D341Med (cell line): ENCODE results near the gene GALNT9.
"Not testable (repeated sequence)": the region's sequence is repeated elsewhere in the genome, so short reads cannot be mapped to it uniquely, and the experiment has no call there.

ENCODE experiments used
- DNase-seq: peaks from one replicate; pipeline ENCODE4 v3.0.0; 2012; ENCODE audit warnings: low spot score

The GALNT9 gene

DNA sequence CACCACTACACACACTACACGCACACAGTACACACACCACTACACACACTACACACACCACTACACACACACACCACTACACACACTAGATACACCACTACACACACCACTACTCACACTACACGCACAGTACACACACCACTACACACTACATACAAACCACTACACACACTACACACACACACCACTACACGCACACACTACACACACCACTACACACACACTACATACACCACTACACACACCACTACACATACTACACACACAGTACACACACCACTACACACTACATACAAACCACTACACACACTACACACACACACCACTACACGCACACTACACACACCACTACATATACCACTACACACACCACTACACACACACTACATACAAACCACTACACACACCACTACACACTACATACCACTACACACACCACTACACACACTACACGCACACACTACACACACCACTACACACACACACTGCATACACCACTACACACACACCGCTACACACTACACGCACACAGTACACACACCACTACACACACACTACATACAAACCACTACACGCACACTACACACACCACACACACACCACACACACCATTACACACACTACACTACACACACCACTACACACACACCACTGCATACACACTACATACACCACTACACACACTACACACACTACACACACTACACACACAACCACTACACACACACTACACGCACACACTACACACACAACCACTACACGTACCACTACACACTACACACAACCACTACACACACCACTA is 173.4 kb downstream of the GALNT9 start:
- DNase-seq = no peak

DNA sequence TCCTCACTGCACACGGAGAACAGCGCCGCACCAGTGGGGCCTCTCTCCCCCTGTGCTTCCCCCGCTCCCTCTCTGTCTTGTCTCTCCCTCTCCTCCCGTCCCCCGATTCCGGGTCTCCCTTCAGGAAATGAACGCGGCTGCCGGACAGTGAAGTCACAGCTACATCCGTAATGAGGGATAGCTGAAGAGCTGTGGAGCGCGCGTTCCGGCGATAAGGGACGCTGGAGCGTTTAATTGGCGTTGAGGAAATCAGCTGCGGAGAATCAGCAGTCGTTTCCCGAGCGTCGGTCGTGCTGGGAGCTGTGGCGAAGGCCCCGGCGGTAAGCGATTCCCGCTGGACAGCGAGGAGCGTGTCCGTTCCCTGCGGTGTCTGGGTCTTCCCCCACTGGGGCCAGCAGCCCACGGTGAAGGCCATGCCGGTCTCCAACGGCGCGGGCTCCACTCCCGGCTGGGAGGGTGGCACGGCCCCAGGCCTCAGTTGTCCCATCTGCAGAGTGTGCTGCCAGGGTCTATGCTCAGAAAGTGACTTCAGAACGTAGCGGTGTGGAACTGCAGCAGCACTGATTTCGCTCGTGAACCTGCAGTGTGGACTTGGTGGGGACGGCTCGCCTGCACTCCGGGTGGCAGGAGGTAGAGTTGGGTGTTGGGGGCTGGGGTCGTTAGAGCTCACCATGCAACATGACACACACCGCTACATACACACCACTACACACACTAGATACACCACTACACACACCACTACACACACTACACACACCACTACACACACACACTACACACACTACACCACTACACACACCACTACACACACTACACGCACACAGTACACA is 174.2 kb downstream of the GALNT9 start:
- no peak for DNase-seq

DNA sequence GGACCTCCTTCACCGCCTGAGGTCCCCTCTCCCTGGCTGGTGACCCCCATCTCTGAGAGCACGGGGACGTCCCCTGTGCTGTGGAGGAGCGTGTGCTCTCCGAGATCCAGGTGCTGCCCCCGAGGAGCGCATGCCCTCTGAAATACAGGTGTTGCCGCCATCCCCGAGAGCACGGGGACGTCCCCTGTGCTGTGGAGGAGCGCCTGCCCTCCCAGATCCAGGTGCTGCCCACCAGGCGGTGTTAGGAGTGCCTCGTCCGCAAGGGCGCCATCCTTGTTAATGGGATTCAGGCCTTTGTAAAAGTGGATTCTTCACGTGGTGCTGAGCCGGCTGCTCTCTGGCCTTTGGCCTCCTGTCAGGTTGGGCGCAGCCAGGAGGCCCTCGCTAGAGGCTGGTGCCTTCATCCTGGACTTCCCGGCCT is 175.0 kb downstream of the GALNT9 start:
- no peak for DNase-seq

DNA sequence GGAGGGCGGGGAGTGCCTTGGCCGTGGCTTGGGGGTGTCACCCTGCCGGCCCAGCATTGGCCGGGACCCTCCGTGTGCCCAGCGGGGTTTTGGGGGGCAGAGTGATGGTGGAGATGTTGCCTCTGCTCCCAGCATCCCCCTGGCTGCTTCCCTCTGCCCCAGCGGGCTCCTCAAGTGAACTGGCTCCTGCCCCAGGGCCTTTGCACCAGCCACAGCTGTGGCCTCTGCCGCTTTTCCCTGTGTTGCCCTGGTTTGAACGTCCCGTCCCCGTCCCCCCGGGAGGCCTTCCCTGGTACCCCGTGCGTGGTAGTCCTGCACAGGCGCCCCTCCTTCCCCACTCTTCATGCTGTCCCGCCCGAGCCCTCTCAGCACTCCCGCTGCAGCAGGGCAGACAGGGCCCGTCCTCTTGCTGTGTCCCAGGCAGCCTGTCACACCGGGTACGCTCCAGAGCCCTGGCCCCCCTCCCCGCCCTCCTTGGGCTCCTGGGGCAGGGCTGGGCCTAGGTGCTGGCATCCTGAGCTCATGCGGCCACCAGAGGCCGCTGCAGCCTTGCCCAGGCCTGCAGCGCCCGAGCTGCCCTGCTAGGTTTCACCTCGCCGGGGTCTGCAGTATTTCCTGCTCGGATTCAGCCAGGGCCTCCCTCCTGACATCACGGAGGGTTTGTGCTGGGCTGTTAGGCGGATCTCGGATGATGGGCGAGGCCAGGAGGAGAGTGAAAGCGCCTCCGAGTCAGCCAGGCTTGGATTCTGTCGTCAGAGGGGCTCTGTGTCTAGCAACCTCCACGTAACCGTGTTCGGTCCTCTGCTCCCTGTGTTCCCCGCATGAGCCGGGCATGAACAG is 175.7 kb downstream of the GALNT9 start:
- peak; percentile 95 for DNase-seq

DNA sequence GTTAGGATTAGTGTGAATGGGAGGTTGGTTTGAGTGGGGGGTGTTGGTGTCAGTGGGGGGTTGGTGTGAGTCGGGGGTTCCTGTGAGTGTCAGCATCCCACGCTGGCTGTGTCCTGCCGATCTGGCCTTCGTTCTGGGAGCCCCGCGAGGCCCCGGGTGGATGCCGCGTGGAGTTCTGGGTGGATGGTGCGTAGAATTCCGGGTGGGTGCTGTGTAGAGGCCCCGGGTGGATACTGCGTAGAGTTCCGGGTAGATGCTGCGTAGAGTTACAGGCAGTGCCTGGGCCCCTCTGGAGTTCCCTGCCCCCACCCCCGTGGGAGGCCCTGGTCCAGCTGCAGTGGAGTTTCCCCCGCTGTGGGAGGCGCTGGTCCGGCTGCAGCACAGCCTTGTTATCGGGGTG is 176.4 kb downstream of the GALNT9 start:
- DNase-seq = no peak

DNA sequence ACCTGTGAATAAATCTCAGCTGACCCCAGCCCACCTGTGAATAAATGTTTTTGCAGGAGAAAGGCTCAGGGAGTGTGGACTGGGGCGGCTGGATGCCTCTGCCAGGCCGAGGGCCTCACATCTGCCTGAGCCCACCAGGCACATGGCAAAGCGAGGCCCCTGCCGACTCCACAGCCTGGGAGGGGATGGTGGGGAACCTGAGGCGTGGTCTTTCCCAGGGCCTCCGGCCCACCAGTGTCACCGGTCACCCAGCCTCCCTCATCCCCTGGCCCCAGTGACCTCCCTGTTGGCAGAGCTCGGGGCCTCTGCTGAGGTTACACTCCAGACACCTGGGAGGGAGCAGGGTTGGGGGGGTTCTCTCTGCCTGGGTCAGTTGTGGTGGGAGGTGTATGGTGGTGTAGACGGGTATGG is 177.0 kb downstream of the GALNT9 start:
- DNase-seq = no peak

DNA sequence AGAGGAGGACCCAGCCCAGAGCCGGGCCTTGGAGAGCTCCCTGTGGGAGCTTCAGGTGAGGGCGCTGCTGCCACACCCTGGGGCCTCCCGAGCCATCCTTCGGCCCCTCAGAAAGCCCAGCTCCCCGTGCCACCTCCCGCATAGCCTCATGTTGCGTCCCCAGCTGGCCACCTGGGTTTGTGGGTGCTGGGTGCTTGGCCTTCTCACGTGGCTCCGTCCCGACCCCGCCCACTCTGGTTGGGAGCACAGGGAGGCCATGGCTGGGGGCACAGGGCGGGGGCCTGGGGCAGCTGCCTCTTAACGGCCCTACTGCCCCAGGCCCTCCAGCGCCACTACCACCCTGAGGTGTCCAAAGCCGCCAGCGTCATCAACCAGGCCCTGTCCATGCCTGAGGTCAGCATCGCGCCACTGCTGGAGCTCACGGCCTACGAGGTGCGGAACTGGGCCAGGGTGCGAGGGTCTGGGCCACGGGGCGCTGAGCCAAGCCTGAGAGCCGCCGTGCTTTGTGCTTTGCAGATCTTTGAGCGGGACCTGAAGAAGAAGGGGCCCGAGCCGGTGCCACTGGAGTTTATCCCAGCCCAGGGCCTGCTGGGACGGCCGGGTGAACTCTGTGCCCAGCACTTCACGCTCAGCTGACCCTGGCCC is 177.5 kb downstream of the GALNT9 start:
- no peak for DNase-seq

DNA sequence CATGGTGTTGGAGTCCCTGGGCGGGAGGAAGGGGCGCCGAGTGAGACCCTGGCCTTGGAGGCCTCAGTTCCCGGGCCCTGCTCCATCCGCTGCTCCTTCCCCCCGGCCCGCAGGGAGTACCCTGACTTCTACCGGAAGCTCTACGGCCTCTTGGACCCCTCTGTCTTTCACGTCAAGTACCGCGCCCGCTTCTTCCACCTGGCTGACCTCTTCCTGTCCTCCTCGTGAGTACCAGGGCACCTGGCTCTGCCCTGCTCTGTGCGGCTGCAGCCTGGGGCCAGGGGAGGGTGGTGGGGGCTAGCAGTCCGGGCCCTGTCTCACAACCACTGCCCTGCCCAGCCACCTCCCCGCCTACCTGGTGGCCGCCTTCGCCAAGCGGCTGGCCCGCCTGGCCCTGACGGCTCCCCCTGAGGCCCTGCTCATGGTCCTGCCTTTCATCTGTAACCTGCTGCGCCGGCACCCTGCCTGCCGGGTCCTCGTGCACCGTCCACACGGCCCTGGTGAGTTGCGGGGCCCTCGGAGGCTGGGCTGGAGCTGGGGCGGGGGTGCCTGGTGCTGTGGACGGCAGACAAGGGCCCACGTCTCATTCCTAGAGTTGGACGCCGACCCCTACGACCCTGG is 178.1 kb downstream of the GALNT9 start:
- DNase-seq = no peak

DNA sequence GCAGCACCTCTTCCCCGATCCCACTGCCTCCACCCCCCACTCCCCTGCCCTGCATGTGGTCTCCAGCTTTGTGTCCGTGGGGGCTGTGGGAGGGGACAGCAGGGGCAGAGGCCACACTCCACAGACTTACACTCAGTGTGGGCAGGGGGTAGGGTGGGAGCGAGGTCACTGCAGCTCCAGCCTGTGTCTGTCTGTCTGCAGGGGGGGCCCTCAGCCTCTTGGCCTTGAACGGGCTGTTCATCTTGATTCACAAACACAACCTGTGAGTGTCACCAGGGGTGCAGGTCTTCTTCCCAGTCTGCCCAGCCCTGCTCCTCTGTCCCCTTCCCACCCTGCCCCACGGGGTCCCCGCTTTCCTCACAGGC is 178.6 kb downstream of the GALNT9 start:
- DNase-seq = no peak

DNA sequence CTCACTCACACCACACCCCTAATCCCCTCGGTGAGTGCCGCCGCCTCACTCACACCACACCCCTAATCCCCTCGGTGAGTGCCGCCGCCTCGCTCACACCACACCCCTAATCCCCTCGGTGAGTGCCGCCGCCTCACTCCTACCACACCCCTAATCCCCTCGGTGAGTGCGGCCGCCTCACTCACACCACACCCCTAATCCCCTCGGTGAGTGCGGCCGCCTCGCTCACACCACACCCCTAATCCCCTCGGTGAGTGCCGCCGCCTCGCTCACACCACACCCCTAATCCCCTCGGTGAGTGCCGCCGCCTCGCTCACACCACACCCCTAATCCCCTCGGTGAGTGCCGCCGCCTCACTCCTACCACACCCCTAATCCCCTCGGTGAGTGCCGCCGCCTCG is 179.9 kb downstream of the GALNT9 start:
- DNase-seq = not testable (repeated sequence)

DNA sequence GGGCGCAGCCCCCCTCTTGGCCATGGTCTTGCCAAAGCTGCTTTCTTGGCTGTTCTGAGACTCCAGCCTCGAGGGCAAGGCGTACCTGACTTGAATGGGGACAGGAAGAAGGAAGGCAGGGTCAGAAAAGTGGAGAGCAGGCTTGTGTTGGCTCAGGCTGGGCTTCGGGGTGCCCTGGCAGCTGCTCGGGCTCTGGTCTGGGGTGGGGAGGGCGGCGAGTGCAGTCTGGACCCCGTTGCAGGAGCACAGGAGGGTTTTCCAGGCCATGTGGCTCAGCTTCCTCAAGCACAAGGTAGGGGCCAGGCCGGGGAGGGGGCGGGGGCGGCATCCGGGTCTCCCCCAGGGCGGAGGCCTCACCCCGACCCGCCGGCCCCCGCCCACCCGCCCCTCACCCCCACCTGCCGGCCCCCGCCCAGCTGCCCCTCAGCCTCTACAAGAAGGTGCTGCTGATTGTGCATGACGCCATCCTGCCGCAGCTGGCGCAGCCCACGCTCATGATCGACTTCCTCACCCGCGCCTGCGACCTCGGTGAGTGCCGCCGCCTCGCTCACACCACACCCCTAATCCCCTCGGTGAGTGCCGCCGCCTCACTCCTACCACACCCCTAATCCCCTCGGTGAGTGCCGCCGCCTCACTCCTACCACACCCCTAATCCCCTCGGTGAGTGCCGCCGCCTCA is 180.9 kb downstream of the GALNT9 start:
- no peak for DNase-seq

DNA sequence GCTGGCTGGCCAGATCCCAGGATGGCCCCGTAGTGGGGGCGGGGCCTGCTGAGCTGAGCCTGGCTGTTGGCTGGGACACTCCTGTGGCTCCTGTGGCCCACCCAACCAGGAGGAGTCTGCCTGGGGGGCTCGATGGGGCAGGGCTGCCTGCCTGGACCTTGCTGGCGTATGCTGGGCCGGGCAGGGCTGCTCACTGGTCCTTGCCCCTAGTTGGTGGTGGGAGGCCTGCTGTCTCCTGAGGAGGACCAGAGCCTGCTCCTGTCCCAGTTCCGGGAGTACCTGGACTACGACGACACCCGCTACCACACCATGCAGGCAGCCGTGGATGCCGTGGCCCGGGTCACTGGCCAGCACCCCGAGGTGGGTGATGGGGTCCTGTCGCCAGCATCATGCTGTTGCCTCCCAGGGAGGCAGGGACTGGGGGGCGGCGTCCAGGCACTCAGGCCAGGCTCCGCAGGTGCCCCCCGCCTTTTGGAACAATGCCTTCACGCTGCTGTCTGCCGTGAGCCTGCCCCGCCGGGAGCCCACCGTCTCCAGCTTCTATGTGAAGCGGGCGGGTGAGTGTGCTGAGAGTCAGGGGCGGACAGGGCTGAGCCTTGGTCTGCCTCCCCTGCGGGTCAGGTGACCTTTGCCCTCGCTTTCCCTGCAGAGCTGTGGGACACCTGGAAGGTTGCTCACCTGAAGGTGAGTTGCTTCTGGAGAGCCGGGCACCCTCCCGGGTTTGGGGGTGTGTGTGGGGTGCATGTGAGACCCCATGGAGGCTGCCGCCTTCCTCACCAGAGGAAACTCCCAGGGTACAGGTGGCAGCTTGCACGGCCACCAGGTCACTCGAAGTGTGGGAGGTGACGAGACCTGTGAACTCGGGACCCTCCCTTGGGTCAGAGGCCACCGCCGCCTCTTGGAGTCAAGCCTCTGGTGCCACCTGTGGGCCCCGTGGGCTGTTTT is 181.7 kb downstream of the GALNT9 start:
- DNase-seq = no peak

DNA sequence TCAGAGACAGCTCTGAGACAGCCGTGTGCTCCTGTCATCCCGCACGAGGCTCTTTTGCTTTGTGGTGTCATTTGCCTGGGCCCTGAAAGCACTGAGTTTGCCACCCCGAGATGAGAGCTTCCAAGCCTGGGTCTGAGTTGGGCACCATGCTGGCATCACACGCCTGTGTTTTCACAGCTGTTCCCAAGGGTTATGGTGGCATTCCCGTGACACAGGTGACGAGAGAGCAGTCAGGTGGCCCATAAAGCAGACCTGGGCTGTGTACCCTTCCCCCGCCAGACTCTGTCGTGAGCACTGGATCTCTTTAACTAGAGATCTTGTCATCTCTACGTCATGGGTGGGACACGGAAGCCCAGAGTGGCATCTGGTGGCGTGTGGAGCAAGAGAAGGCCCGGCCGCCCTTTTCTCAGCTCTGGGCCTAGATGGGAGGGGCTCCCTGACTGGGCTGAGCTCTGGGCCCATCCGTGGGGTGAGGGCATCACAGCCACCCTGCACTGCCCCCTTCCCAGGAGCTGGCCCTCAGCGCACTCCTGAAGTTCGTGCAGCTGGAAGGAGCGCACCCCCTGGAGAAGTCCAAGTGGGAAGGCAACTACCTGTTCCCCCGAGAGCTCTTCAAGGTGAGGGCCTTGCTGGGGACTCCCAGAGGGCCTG is 182.5 kb downstream of the GALNT9 start:
- DNase-seq = no peak
